PFSK-1 (cell line): ENCODE results near the gene RASSF3.

Experiments
- FOXP2 ChIP-seq: optimal IDR thresholded peaks from 2 replicates; pipeline ENCODE3; 2011; ENCODE audit warnings: borderline replicate concordance, control low read depth, inconsistent platforms; ENCODE audit not compliant: insufficient read depth; ENCODE audit errors: extremely low read length, extremely low read depth
- POLR2AphosphoS5 ChIP-seq: IDR thresholded peaks from 2 replicates; pipeline ENCODE4 v1.6.1; 2012; ENCODE audit warnings: low read depth, mild to moderate bottlenecking, control low read depth, low read length, moderate library complexity
- REST ChIP-seq, 2 experiments: IDR thresholded peaks; 2 replicates each; pipeline versions ENCODE4 v1.6.1 to v1.8.0; 2011 to 2012; ENCODE audit warnings: low read depth in 2 of 2, low read length in 2 of 2, control low read depth in 1 of 2, inconsistent platforms in 1 of 2, mild to moderate bottlenecking in 1 of 2, moderate library complexity in 1 of 2; ENCODE audit not compliant: insufficient read depth in 1 of 2
- TAF1 ChIP-seq: IDR thresholded peaks from 2 replicates; pipeline ENCODE4 v1.6.1; 2012; ENCODE audit warnings: low read length, control low read depth, borderline replicate concordance; ENCODE audit not compliant: insufficient read depth

- TF ChIP-seq REST (IDR thresholded peaks at IDR 0.05; ENCODE audit: insufficient read depth in 1 of 2, low read depth in 2 of 2, low read length in 2 of 2) = no peak
- TF ChIP-seq POLR2AphosphoS5 = no peak
- no peak for TF ChIP-seq FOXP2
- TF ChIP-seq TAF1 = no peak
These were observed 113.3 kb downstream of the RASSF3 start for GRCh38 chr12:64723630-64724029.
